GM21619 (cell line): ENCODE results near the gene EIF3CL.
"Not testable (repeated sequence)": the region's sequence is repeated elsewhere in the genome, so short reads cannot be mapped to it uniquely, and the experiment has no call there.

Experiments used
- ATAC-seq: cut with Tn5 transposase; IDR thresholded peaks from one replicate; pipeline ENCODE4 v1.9.1; 2021; ENCODE audit not compliant: unreplicated experiment

Gene EIF3CL

GRCh38 chr16:28403220-28404072 lies at the start of gene EIF3CL:
Gene EIF3CL (minus strand): TSS chr16:28403841. CDS start chr16:28403618, 223 bp downstream.
- peak; percentile 96 for ATAC-seq

GRCh38 chr16:28447081-28447480 lies 43.4 kb upstream of the EIF3CL start:
- ATAC-seq: not testable (repeated sequence)

GRCh38 chr16:28446388-28446787 lies 42.7 kb upstream of the EIF3CL start:
- ATAC-seq: not testable (repeated sequence)

GRCh38 chr16:28443943-28444342 lies 40.3 kb upstream of the EIF3CL start:
- ATAC-seq: not testable (repeated sequence)

GRCh38 chr16:28438899-28439298 lies 35.3 kb upstream of the EIF3CL start:
- not testable (repeated sequence) for ATAC-seq

- not testable (repeated sequence) for ATAC-seq
Observed at GRCh38 chr16:28435340-28435739, 31.7 kb upstream of the EIF3CL start.

- peak; percentile 47 for ATAC-seq
Observed at GRCh38 chr16:28426060-28426680, 22.5 kb upstream of the EIF3CL start.

- ATAC-seq: not testable (repeated sequence)
Observed at GRCh38 chr16:28421071-28421750, 17.6 kb upstream of the EIF3CL start.

GRCh38 chr16:28417033-28417432 lies 13.4 kb upstream of the EIF3CL start:
- not testable (repeated sequence) for ATAC-seq

- ATAC-seq: not testable (repeated sequence)
Observed at GRCh38 chr16:28414530-28414929, 10.9 kb upstream of the EIF3CL start.

GRCh38 chr16:28413585-28413984 lies 9.9 kb upstream of the EIF3CL start:
- not testable (repeated sequence) for ATAC-seq

GRCh38 chr16:28392054-28392453 lies 11.6 kb downstream of the EIF3CL start:
- not testable (repeated sequence) for ATAC-seq

GRCh38 chr16:28382177-28382867 lies 21.3 kb downstream of the EIF3CL start:
- ATAC-seq: not testable (repeated sequence)

- ATAC-seq: not testable (repeated sequence)
Observed at GRCh38 chr16:28377822-28378221, 25.8 kb downstream of the EIF3CL start.

GRCh38 chr16:28377108-28377625 lies 26.5 kb downstream of the EIF3CL start:
- ATAC-seq: not testable (repeated sequence)

- not testable (repeated sequence) for ATAC-seq
Observed at GRCh38 chr16:28375115-28375514, 28.5 kb downstream of the EIF3CL start.

- ATAC-seq: not testable (repeated sequence)
Observed at GRCh38 chr16:28374281-28374680, 29.4 kb downstream of the EIF3CL start.

- ATAC-seq: not testable (repeated sequence)
Observed at GRCh38 chr16:28367926-28368325, 35.7 kb downstream of the EIF3CL start.

GRCh38 chr16:28364268-28365173 lies 39.1 kb downstream of the EIF3CL start:
- ATAC-seq: peak; percentile 96
